GM13977 (cell line): ENCODE data around the gene DRAM1.

Experiments
- DNase-seq: peaks from one replicate; pipeline ENCODE4 v3.0.0; 2012; ENCODE audit warnings: low spot score
- in situ Hi-C: fragments of 300-500 bp; cut with MboI; formaldehyde crosslinking; loops from one replicate; pipeline ENCODE4 v1.12.0; 2022; ENCODE audit warnings: low sequenced_read_pairs, low pct_unique_long_range_greater_than_20kb, mixed read lengths, inconsistent platforms; ENCODE audit not compliant: unreplicated experiment
- TF ChIP-seq, protein P1 (sequence below): IDR thresholded peaks from 2 replicates; pipeline ENCODE4 v1.5.1; 2012; ENCODE audit warnings: mild to moderate bottlenecking, control low read depth; ENCODE audit not compliant: insufficient read depth; ENCODE audit errors: extremely low read depth, missing control alignments

The DRAM1 gene

DNA sequence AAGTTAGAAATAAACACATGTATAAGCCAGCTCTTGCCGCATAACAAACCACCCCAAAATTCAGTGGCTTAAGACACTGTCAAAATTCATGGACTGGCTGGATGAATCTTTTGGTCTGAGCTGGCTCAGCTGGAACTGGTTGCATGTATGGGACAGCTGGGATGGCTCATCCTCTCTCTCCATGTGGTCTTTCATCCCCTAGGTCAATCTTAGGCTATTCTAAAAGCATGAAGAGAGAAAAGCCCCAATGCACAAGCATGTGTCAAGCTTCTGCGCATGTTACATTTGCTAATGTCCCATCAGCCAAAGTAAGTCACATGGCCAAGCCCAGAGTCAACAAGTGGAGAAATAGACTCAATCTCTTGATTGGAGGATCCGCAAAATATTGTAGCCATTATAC is 71.0 kb downstream of the DRAM1 start:
- TF ChIP-seq, protein P1, sequence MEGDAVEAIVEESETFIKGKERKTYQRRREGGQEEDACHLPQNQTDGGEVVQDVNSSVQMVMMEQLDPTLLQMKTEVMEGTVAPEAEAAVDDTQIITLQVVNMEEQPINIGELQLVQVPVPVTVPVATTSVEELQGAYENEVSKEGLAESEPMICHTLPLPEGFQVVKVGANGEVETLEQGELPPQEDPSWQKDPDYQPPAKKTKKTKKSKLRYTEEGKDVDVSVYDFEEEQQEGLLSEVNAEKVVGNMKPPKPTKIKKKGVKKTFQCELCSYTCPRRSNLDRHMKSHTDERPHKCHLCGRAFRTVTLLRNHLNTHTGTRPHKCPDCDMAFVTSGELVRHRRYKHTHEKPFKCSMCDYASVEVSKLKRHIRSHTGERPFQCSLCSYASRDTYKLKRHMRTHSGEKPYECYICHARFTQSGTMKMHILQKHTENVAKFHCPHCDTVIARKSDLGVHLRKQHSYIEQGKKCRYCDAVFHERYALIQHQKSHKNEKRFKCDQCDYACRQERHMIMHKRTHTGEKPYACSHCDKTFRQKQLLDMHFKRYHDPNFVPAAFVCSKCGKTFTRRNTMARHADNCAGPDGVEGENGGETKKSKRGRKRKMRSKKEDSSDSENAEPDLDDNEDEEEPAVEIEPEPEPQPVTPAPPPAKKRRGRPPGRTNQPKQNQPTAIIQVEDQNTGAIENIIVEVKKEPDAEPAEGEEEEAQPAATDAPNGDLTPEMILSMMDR = no peak
- no peak for DNase-seq
- in situ Hi-C loops = loop anchor here (25.0 kb wide), 1 partner anchor 789 kb away; no protein-coding TSS in a partner anchor

DNA sequence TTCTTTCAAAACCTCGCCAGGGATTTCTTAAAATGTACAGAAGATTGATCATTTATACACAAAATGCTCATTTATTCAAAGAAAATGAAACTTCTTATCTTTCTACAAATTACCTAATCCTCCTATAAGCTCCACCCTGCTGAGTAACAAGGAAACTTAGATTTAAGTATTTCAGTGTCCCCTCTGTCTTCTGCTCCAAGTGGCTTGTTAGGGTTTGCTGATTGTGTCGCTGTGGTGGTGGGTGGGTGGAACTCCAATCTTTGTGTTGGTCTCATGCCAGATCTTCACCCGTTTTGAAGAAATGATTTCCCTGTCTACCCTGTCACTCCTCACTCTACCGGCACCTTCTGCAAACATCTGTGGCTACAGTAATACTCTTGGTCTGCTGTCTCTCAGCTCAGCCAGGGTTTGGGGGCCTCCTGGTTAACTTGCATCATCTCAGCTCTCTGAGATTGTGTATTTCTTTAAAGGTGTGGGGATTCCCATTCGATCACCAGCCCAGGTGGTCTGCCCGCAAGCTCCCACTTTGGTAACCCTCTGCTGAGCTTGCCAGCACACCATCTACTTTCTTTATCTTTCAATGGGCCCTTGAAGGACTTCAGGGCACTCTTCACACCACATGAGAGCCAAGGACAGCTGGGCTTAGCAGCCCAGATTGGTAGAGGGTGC is 73.8 kb downstream of the DRAM1 start:
- in situ Hi-C loops = no loop called here
- DNase-seq = no peak
- TF ChIP-seq, protein P1 = no peak

DNA sequence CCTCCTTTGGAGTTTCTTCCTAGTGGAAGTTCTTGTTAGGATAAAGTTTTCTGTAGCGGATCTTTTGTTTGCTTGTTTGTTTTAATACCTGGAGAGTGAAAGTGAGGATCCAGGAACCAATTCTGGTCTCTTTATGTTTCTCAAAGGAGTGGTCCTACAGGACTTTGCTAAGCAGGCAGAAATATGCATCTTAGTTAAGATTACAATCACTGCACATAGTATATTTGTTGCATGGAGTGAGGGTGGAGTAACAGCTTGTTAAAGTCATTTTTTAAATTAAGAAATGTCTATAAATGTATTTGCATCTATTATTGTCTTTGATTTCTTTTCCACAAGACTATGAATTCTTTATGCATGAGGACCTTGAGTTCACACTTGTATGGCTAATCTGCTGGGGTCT is 76.7 kb downstream of the DRAM1 start:
- no peak for DNase-seq
- in situ Hi-C loops = no loop called here
- TF ChIP-seq, protein P1 = no peak

DNA sequence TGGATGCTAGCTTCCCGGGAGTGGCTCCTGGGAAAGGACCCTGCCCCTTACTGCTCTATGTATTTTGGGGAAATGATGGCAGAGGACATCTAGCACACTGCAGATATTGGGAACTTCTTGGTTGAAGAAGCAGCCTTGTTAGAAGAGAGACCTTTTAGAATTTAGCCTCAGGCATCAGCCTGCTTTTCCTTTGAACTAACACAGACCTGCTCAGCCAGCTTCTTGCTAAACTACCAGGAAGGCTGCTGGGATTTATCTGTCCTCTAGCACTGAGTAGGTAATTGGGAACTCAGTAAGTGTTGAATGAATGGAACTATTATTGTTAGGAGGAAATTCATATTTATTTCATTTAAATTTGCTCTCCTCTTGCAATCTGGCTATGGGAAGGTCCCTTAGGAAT is 77.3 kb downstream of the DRAM1 start:
- in situ Hi-C loops = no loop called here
- TF ChIP-seq, protein P1 = no peak
- DNase-seq = no peak

DNA sequence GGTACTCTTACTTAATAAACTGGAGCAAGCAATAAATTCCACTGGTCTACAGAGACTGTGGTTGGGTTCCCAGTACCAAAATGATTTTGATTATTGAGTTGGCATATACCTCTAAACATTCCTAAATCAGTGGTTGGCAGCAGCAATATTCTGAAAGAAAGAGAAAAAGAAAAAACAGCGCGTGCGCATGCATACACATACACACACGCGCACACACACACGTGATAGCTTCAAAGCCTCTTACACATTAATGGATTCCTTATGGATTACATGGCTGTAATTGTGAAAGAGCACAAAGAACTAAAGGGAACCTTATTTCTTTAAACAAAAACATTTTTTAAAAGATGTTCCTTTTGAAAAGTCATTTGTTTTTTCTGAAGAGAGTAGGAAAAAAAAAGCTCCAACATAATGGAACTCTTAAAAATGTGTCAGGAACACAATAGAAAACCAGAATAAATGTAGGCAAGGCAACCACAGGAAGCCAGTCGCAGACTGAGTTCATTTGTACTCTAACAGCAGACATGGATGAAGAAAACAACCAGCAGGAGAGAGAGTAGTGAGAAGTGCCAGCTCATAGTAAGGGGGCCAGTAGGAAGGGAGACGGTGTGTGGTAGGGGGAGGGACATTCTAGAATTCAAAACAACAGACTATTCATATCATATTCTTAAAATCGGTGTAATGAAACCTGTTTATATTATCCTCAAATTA is 80.0 kb downstream of the DRAM1 start:
- no peak for DNase-seq
- TF ChIP-seq, protein P1 = no peak
- in situ Hi-C loops = no loop called here

DNA sequence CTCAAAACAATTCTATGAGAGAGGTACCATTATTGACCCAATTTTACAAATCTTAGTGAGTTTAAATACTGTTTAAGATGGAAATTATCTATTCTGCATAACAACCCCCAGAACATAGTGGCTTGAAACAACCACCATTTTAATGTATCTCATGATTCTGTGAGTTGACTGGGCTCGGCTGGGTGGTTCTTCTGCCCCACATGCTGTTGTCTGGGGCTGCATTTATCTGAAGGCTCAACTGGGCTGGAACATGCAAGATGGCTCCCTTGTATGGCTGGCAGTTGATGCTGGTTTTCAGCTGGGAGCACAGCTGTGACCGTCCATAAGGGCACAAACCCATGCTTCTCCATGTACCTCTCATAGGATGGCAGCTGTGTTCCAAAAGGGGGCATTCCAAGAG is 82.2 kb downstream of the DRAM1 start:
- DNase-seq = no peak
- TF ChIP-seq, protein P1 = no peak
- in situ Hi-C loops = no loop called here
